Measurements from ENCODE around the gene MAD1L1. TPM values are rescaled to one million over a fixed set of nuclear protein-coding genes. Genes with fewer than 3 reads are reported as not detected.
"Not testable (repeated sequence)": the region's sequence is repeated elsewhere in the genome, so short reads cannot be mapped to it uniquely, and the experiment has no call there.

MAD1L1 gene
- total and polyA plus RNA-seq, 3 donors from 2014 or later = 63.1 to 149 (median 94.6) TPM

GRCh38 chr7:1978656-1979590, 253.8 kb downstream of the MAD1L1 start:
- no peak overlapping the region for H3K27ac ChIP-seq
- no peak for DNase-seq
- no peaks in the 10 kb centered on the region for H3K4me1 ChIP-seq
- H3K9me3 ChIP-seq = no peaks in the 10 kb centered on the region
- 94 to 97% methylated on average over 24 to 31 of the region's 31 CpGs for WGBS, 2 donors
- no peak for TF ChIP-seq POLR2A (IDR thresholded peaks at IDR 0.05)
- TF ChIP-seq CTCF (IDR thresholded peaks at IDR 0.05) = no peak
- intact Hi-C loops (cut with DNase I; ENCODE audit: low total_unique reads) = no loop called here
- no peak overlapping the region for H3K4me3 ChIP-seq
- no peaks in the 10 kb centered on the region for H3K27me3 ChIP-seq
- no peaks in the 10 kb centered on the region for H3K36me3 ChIP-seq (ENCODE audit: low read depth, missing control alignments)

GRCh38 chr7:1977876-1978441, 254.8 kb downstream of the MAD1L1 start:
- no peaks in the 10 kb centered on the region for H3K27me3 ChIP-seq
- no peak overlapping the region for H3K4me3 ChIP-seq
- no peak for DNase-seq
- no peaks in the 10 kb centered on the region for H3K9me3 ChIP-seq
- H3K27ac ChIP-seq = no peak overlapping the region
- intact Hi-C loops (cut with DNase I; ENCODE audit: low total_unique reads) = no loop called here
- WGBS, 2 donors = 90 to 93% methylated on average over 8 to 15 of the region's 15 CpGs
- no peaks in the 10 kb centered on the region for H3K4me1 ChIP-seq
- no peaks in the 10 kb centered on the region for H3K36me3 ChIP-seq (ENCODE audit: low read depth, missing control alignments)
- TF ChIP-seq POLR2A (IDR thresholded peaks at IDR 0.05) = no peak
- TF ChIP-seq CTCF (IDR thresholded peaks at IDR 0.05) = no peak

GRCh38 chr7:1977059-1977875, 255.5 kb downstream of the MAD1L1 start:
- TF ChIP-seq POLR2A (IDR thresholded peaks at IDR 0.05) (no peak), CTCF (IDR thresholded peaks at IDR 0.05) (no peak)
- no peaks in the 10 kb centered on the region for H3K27me3 ChIP-seq
- no peak for DNase-seq
- no peaks in the 10 kb centered on the region for H3K36me3 ChIP-seq (ENCODE audit: low read depth, missing control alignments)
- no peaks in the 10 kb centered on the region for H3K4me1 ChIP-seq
- intact Hi-C loops (cut with DNase I; ENCODE audit: low total_unique reads) = no loop called here
- 92 to 100% methylated on average over 12 to 44 of the region's 44 CpGs for WGBS, 2 donors
- H3K4me3 ChIP-seq = no peak overlapping the region
- H3K27ac ChIP-seq = no peak overlapping the region
- no peaks in the 10 kb centered on the region for H3K9me3 ChIP-seq

GRCh38 chr7:1976521-1976920, 256.2 kb downstream of the MAD1L1 start:
- H3K36me3 ChIP-seq (ENCODE audit: low read depth, missing control alignments); intact Hi-C loops (cut with DNase I; ENCODE audit: low total_unique reads): not testable (repeated sequence)
- WGBS, 2 donors = 86% methylated on average over 8 of the region's 8 CpGs

GRCh38 chr7:1975581-1975980, 257.2 kb downstream of the MAD1L1 start:
- Histone ChIP-seq H3K36me3 (ENCODE audit: low read depth, missing control alignments) (no peaks in the 10 kb centered on the region), H3K4me1 (no peaks in the 10 kb centered on the region), H3K9me3 (no peaks in the 10 kb centered on the region), H3K27me3 (no peaks in the 10 kb centered on the region), H3K4me3 (no peak overlapping the region), H3K27ac (no peak overlapping the region)
- intact Hi-C loops (cut with DNase I; ENCODE audit: low total_unique reads) = no loop called here
- no peak for DNase-seq
- TF ChIP-seq CTCF (IDR thresholded peaks at IDR 0.05) = no peak
- no peak for TF ChIP-seq POLR2A (IDR thresholded peaks at IDR 0.05)
- 86 to 94% methylated on average over 12 of the region's 12 CpGs for WGBS, 2 donors

More at GRCh38 chr7:1976521-1976920, 256.2 kb downstream of the MAD1L1 start:
- peak; percentile 37 for DNase-seq
- not testable (repeated sequence) for H3K4me3 ChIP-seq, H3K27me3 ChIP-seq, H3K4me1 ChIP-seq, H3K9me3 ChIP-seq, H3K27ac ChIP-seq
